Stomach (tissue), 4 donors: ENCODE measurements around the gene HARS2.

Experiments
- POLR2A ChIP-seq, 4 donors: fragments of 450-650 bp; IDR thresholded peaks; one replicate each; pipeline ENCODE4 v1.6.1; 2016; ENCODE audit warnings: antibody characterized with exemption in 4 of 4, control low read depth in 2 of 4, mild to moderate bottlenecking in 1 of 4, moderate library complexity in 1 of 4
- POLR2AphosphoS5 ChIP-seq, 3 donors: sonication (generic); formaldehyde crosslinking; IDR thresholded peaks; one replicate each; pipeline ENCODE4 v1.6.1; 2016; ENCODE audit warnings: antibody characterized with exemption in 3 of 3
- TF ChIP-seq, protein P1 (sequence below), 7 experiments: fragments of 450-650 bp in 4 of 7; fragments of 200-600 bp in 3 of 7; sonication (generic) in 3 of 7; IDR thresholded peaks; one replicate each; pipeline ENCODE4 v1.5.1; 2016 to 2019; ENCODE audit warnings: antibody characterized with exemption in 7 of 7, control low read depth in 2 of 7, mild to moderate bottlenecking in 1 of 7

- TF ChIP-seq, protein P1, sequence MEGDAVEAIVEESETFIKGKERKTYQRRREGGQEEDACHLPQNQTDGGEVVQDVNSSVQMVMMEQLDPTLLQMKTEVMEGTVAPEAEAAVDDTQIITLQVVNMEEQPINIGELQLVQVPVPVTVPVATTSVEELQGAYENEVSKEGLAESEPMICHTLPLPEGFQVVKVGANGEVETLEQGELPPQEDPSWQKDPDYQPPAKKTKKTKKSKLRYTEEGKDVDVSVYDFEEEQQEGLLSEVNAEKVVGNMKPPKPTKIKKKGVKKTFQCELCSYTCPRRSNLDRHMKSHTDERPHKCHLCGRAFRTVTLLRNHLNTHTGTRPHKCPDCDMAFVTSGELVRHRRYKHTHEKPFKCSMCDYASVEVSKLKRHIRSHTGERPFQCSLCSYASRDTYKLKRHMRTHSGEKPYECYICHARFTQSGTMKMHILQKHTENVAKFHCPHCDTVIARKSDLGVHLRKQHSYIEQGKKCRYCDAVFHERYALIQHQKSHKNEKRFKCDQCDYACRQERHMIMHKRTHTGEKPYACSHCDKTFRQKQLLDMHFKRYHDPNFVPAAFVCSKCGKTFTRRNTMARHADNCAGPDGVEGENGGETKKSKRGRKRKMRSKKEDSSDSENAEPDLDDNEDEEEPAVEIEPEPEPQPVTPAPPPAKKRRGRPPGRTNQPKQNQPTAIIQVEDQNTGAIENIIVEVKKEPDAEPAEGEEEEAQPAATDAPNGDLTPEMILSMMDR (IDR thresholded peaks at IDR 0.05), result no peak
- no peak for TF ChIP-seq POLR2AphosphoS5 (IDR thresholded peaks at IDR 0.05)
- no peak for TF ChIP-seq POLR2A (IDR thresholded peaks at IDR 0.05)
Measured at GRCh38 chr5:140733098-140733497, 41.8 kb downstream of the HARS2 start.
